Lower leg skin (tissue), 3 donors: ENCODE data around the gene CTDNEP1.

Experiments
- CTCF ChIP-seq, 3 donors: fragments of 450-650 bp; IDR thresholded peaks; one replicate each; pipeline ENCODE4 v1.5.1; 2016; ENCODE audit warnings: antibody characterized with exemption in 3 of 3, mild to moderate bottlenecking in 3 of 3, moderate library complexity in 2 of 3
- POLR2A ChIP-seq, 2 donors: fragments of 450-650 bp; IDR thresholded peaks; one replicate each; pipeline ENCODE4 v1.6.1; 2016 to 2017; ENCODE audit warnings: antibody characterized with exemption in 2 of 2, mild to moderate bottlenecking in 1 of 2, moderate library complexity in 1 of 2

- TF ChIP-seq CTCF (IDR thresholded peaks at IDR 0.05) (no peak), POLR2A (IDR thresholded peaks at IDR 0.05) (no peak)
These were observed 2.3 kb downstream of the CTDNEP1 start for GRCh38 chr17:7249214-7249613.
